H9 (cell line): ENCODE data around the gene NTMT1. TPM values are rescaled to one million over a fixed set of nuclear protein-coding genes. Genes with fewer than 3 reads are reported as not detected.

Source experiments
- DNase-seq: peaks from one replicate; pipeline ENCODE4 v3.0.0-alpha.2; 2017
- H2AFZ ChIP-seq: one replicate; pipeline ENCODE4 v1.6.1; 2013; ENCODE audit warnings: mild to moderate bottlenecking, low read length, control low read depth, moderate library complexity
- H2AK5ac ChIP-seq: 2 replicates; pipeline ENCODE4 v1.6.1; 2013; ENCODE audit warnings: low read length, control low read depth, mixed read lengths; ENCODE audit not compliant: insufficient read length
- H2BK120ac ChIP-seq: one replicate; pipeline ENCODE4 v1.6.1; 2013; ENCODE audit warnings: low read depth, mild to moderate bottlenecking, low read length, control low read depth, inconsistent platforms; ENCODE audit not compliant: poor library complexity, severe bottlenecking
- H2BK12ac ChIP-seq: 2 replicates; pipeline ENCODE4 v1.6.1; 2013; ENCODE audit warnings: low read length, control low read depth, mixed read lengths, low read depth; ENCODE audit not compliant: insufficient read length
- H2BK15ac ChIP-seq: 2 replicates; pipeline ENCODE4 v1.6.1; 2013; ENCODE audit warnings: low read depth, low read length, control low read depth
- H2BK20ac ChIP-seq: one replicate; pipeline ENCODE4 v1.6.1; 2013; ENCODE audit warnings: low read depth, mild to moderate bottlenecking, low read length, control low read depth, inconsistent platforms; ENCODE audit not compliant: poor library complexity, severe bottlenecking
- H2BK5ac ChIP-seq: 2 replicates; pipeline ENCODE4 v1.6.1; 2013; ENCODE audit warnings: low read length, control low read depth, mixed read lengths; ENCODE audit not compliant: insufficient read length
- H3K14ac ChIP-seq: 2 replicates; pipeline ENCODE4 v1.6.1; 2013; ENCODE audit warnings: low read length, control low read depth; ENCODE audit not compliant: insufficient read depth
- H3K18ac ChIP-seq: 2 replicates; pipeline ENCODE4 v1.6.1; 2013; ENCODE audit warnings: low read depth, mild to moderate bottlenecking, mixed read lengths, low read length, control low read depth; ENCODE audit not compliant: insufficient read length
- H3K23ac ChIP-seq: 2 replicates; pipeline ENCODE4 v1.6.1; 2013; ENCODE audit warnings: low read length, control low read depth, mixed read lengths, low read depth; ENCODE audit not compliant: insufficient read length
- H3K23me2 ChIP-seq: 2 replicates; pipeline ENCODE4 v1.6.1; 2013; ENCODE audit warnings: low read depth, mild to moderate bottlenecking, mixed read lengths, low read length, control low read depth; ENCODE audit not compliant: insufficient read length, poor library complexity, severe bottlenecking
- H3K27ac ChIP-seq: 2 replicates; pipeline ENCODE4 v1.5.1; 2013; ENCODE audit warnings: low read length, control low read depth, mixed read lengths, low read depth; ENCODE audit not compliant: insufficient read length
- H3K27me3 ChIP-seq: 2 replicates; pipeline ENCODE4 v1.6.1; 2013; ENCODE audit warnings: low read length, control low read depth, inconsistent platforms; ENCODE audit not compliant: insufficient read depth
- H3K4ac ChIP-seq: 2 replicates; pipeline ENCODE4 v1.6.1; 2013; ENCODE audit warnings: low read depth, mild to moderate bottlenecking, control low read depth, inconsistent platforms, low read length, moderate library complexity
- H3K4me1 ChIP-seq: 2 replicates; pipeline ENCODE4 v1.6.1; 2013; ENCODE audit warnings: low read length, control low read depth, inconsistent platforms; ENCODE audit not compliant: insufficient read depth
- H3K4me2 ChIP-seq: 2 replicates; pipeline ENCODE4 v1.6.1; 2013; ENCODE audit warnings: low read length, control low read depth, mixed read lengths; ENCODE audit not compliant: insufficient read length, insufficient read depth
- H3K56ac ChIP-seq: 2 replicates; pipeline ENCODE4 v1.6.1; 2013; ENCODE audit warnings: low read depth, mild to moderate bottlenecking, mixed read lengths, low read length, control low read depth; ENCODE audit not compliant: insufficient read length
- H3K79me1 ChIP-seq: 2 replicates; pipeline ENCODE4 v1.6.1; 2013; ENCODE audit warnings: low read depth, mild to moderate bottlenecking, moderate library complexity, low read length, control low read depth, inconsistent platforms; ENCODE audit not compliant: insufficient read depth, poor library complexity, severe bottlenecking
- H3K79me2 ChIP-seq: 2 replicates; pipeline ENCODE4 v1.6.1; 2013; ENCODE audit warnings: low read length, control low read depth, inconsistent platforms; ENCODE audit not compliant: insufficient read depth
- H3K9ac ChIP-seq: 2 replicates; pipeline ENCODE4 v1.6.1; 2013; ENCODE audit warnings: low read length, control low read depth, mixed read lengths; ENCODE audit not compliant: insufficient read length; ENCODE audit errors: extremely low read depth
- H3K9me3 ChIP-seq: one replicate; pipeline ENCODE4 v1.6.1; 2013; ENCODE audit warnings: low read depth, low read length, inconsistent platforms; ENCODE audit not compliant: control insufficient read depth
- H3T11ph ChIP-seq: one replicate; pipeline ENCODE4 v1.6.1; 2013; ENCODE audit warnings: mild to moderate bottlenecking, low read length, control low read depth, inconsistent platforms
- H4K20me1 ChIP-seq: one replicate; pipeline ENCODE4 v1.6.1; 2013; ENCODE audit not compliant: control insufficient read depth, insufficient read length, insufficient read depth
- H4K5ac ChIP-seq: 2 replicates; pipeline ENCODE4 v1.6.1; 2013; ENCODE audit warnings: low read depth, mild to moderate bottlenecking, mixed read lengths, low read length, control low read depth; ENCODE audit not compliant: insufficient read length
- H4K8ac ChIP-seq: replicated peaks from 2 replicates; pipeline ENCODE4 v1.6.1; 2013; ENCODE audit warnings: low read length, control low read depth, mixed read lengths, low read depth; ENCODE audit not compliant: insufficient read length
- H4K91ac ChIP-seq: 2 replicates; pipeline ENCODE4 v1.6.1; 2013; ENCODE audit warnings: low read depth, mild to moderate bottlenecking, moderate library complexity, mixed read lengths, low read length, control low read depth; ENCODE audit not compliant: insufficient read length
- H3K27ac Mint-ChIP-seq, 3 experiments: 2 replicates in 2 of 3; 3 replicates in 1 of 3; pipeline ENCODE4 v1.8.0; 2020 to 2021; ENCODE audit warnings: mixed read lengths in 3 of 3, mild to moderate bottlenecking in 1 of 3, moderate library complexity in 1 of 3
- H3K27me3 Mint-ChIP-seq: 2 replicates; pipeline ENCODE4 v1.8.0; 2021; ENCODE audit warnings: low read depth, mild to moderate bottlenecking, moderate library complexity, mixed read lengths
- H3K36me3 Mint-ChIP-seq, 3 experiments: 2 replicates in 2 of 3; 3 replicates in 1 of 3; pipeline ENCODE4 v1.8.0; 2020 to 2021; ENCODE audit warnings: low read depth in 3 of 3, mixed read lengths in 3 of 3; ENCODE audit not compliant: insufficient read depth in 1 of 3
- H3K4me1 Mint-ChIP-seq, 2 experiments: 2 replicates each; pipeline ENCODE4 v1.8.0; 2020; ENCODE audit warnings: mixed read lengths in 2 of 2
- H3K4me3 Mint-ChIP-seq, 2 experiments: 2 replicates in 1 of 2; 3 replicates in 1 of 2; pipeline ENCODE4 v1.8.0; 2020 to 2021; ENCODE audit warnings: mild to moderate bottlenecking in 2 of 2, mixed read lengths in 2 of 2, moderate library complexity in 1 of 2
- H3K9me3 Mint-ChIP-seq, 2 experiments: 2 replicates in 1 of 2; 3 replicates in 1 of 2; pipeline ENCODE4 v1.8.0; 2020; ENCODE audit warnings: mild to moderate bottlenecking in 2 of 2, mixed read lengths in 2 of 2, moderate library complexity in 1 of 2
- WGBS: extraction: QIAGEN DNeasy Blood & Tissue Kit; methylation state at CpG from one replicate; pipeline ENCODE4 v1.1.7; 2013; ENCODE audit warnings: missing lambda C conversion rate, low lambda C conversion rate, mixed read lengths; ENCODE audit not compliant: insufficient read length; ENCODE audit errors: extremely low coverage; 5-methylcytosine and 5-hydroxymethylcytosine counted together
- total RNA-seq: library from RNA; stranded (reverse); gene quantifications from 2 replicates; pipeline ENCODE4 v1.2.1, GENCODE V29; 2021
- TF ChIP-seq, protein P1 (sequence below): fragments of 200-600 bp; sonication (generic); conservative IDR thresholded peaks from 3 replicates; pipeline ENCODE4 v1.8.0; 2021; ENCODE audit warnings: antibody characterized with exemption, mild to moderate bottlenecking

NTMT1 gene
- total RNA-seq, 1 experiment from 2014 or later = 57.9 TPM

DNA sequence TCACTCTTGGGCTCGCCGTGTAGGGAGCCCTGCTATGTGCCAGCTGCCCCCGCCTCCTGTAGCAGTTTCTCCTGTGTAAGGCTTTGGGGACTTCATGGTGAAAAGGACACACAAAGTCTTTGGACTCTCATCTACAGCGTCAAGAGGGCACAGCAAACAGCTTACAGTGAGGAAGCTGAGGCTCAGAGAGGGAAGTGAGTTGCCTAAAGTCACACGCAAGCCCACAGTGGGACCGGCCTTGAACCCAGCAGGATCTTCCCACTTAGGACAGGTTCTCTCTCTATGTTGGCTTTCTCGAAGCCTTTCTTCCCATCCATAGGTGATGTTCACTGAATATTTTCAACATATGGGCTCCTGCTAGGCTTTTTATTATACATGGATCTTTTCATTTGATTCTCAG, 29.7 kb downstream of the NTMT1 start:
- no peak overlapping the region for H3K14ac ChIP-seq
- no peaks in the 10 kb centered on the region for H4K20me1 ChIP-seq
- H3K27ac ChIP-seq = no peak overlapping the region
- no peak overlapping the region for H3K9ac ChIP-seq
- no peak overlapping the region for H4K91ac ChIP-seq
- no peak overlapping the region for H4K5ac ChIP-seq
- Mint-ChIP-seq H3K27ac (no peak overlapping the region), H3K4me3 (no peak overlapping the region), H3K27me3 (peaks cover 28% of the 10 kb centered on the region), H3K36me3 (no peaks in the 10 kb centered on the region), H3K9me3 (no peaks in the 10 kb centered on the region), H3K4me1 (peaks cover 0 to 7% of the 10 kb centered on the region in 2 experiments; a peak in 1 of 4 replicates)
- H3K23me2 ChIP-seq = no peaks in the 10 kb centered on the region
- no peaks in the 10 kb centered on the region for H3K79me1 ChIP-seq
- no peak overlapping the region for H2BK120ac ChIP-seq
- no peak overlapping the region for H3K4me2 ChIP-seq
- no peak overlapping the region for H2BK15ac ChIP-seq
- H3K9me3 ChIP-seq = no peaks in the 10 kb centered on the region
- H2BK20ac ChIP-seq = no peak overlapping the region
- H2AK5ac ChIP-seq = no peak overlapping the region
- H2BK5ac ChIP-seq = no peak overlapping the region
- no peak overlapping the region for H3K4ac ChIP-seq
- no peaks in the 10 kb centered on the region for H3K27me3 ChIP-seq
- H3K56ac ChIP-seq = no peak overlapping the region
- TF ChIP-seq, protein P1, sequence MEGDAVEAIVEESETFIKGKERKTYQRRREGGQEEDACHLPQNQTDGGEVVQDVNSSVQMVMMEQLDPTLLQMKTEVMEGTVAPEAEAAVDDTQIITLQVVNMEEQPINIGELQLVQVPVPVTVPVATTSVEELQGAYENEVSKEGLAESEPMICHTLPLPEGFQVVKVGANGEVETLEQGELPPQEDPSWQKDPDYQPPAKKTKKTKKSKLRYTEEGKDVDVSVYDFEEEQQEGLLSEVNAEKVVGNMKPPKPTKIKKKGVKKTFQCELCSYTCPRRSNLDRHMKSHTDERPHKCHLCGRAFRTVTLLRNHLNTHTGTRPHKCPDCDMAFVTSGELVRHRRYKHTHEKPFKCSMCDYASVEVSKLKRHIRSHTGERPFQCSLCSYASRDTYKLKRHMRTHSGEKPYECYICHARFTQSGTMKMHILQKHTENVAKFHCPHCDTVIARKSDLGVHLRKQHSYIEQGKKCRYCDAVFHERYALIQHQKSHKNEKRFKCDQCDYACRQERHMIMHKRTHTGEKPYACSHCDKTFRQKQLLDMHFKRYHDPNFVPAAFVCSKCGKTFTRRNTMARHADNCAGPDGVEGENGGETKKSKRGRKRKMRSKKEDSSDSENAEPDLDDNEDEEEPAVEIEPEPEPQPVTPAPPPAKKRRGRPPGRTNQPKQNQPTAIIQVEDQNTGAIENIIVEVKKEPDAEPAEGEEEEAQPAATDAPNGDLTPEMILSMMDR = no peak
- no peak overlapping the region for H3K23ac ChIP-seq
- H3T11ph ChIP-seq = no peak overlapping the region
- no peak for DNase-seq
- H4K8ac ChIP-seq = no peak overlapping the region
- no peak overlapping the region for H2BK12ac ChIP-seq
- H2AFZ ChIP-seq = no peak overlapping the region
- H3K4me1 ChIP-seq = no peaks in the 10 kb centered on the region
- no peak overlapping the region for H3K18ac ChIP-seq
- whole genome bisulfite sequencing = no CpG with 5 or more reads among the region's 7 CpGs
- H3K79me2 ChIP-seq = no peaks in the 10 kb centered on the region
